Tibial nerve (tissue), 4 donors: ENCODE data around the gene RPS18. TPM values are rescaled to one million over a fixed set of nuclear protein-coding genes. Genes with fewer than 3 reads are reported as not detected.
"Not testable (repeated sequence)": the region's sequence is repeated elsewhere in the genome, so short reads cannot be mapped to it uniquely, and the experiment has no call there.

Experiments used
- DNase-seq, 2 donors: peaks; one replicate each; pipeline ENCODE4 v3.0.0-alpha.2; 2019; ENCODE audit warnings: low spot score in 2 of 2
- H3K27ac ChIP-seq, 4 donors: fragments of 200-600 bp; sonication (generic) in 3 of 4; one replicate each; pipeline ENCODE4 v1.5.1; 2017 to 2019; ENCODE audit warnings: mild to moderate bottlenecking in 1 of 4
- H3K27me3 ChIP-seq, 2 donors: fragments of 200-600 bp; sonication (generic) in 1 of 2; one replicate each; pipeline versions ENCODE4 v1.5.1 to v1.6.0; 2017 to 2019
- H3K36me3 ChIP-seq, 3 donors: fragments of 200-600 bp; sonication (generic); one replicate each; pipeline ENCODE4 v1.5.1; 2018 to 2019
- H3K4me1 ChIP-seq, 4 donors: fragments of 200-600 bp; sonication (generic) in 3 of 4; one replicate each; pipeline ENCODE4 v1.5.1; 2017 to 2019
- H3K4me3 ChIP-seq, 4 donors: fragments of 200-600 bp; sonication (generic) in 3 of 4; one replicate each; pipeline ENCODE4 v1.5.1; 2017 to 2019; ENCODE audit warnings: mild to moderate bottlenecking in 1 of 4, moderate library complexity in 1 of 4
- H3K9me3 ChIP-seq, 4 donors: fragments of 200-600 bp; sonication (generic) in 3 of 4; one replicate each; pipeline ENCODE4 v1.5.1; 2017 to 2019
- CTCF ChIP-seq, 5 experiments: fragments of 200-600 bp in 3 of 5; fragments of 450-650 bp in 2 of 5; sonication (generic) in 3 of 5; IDR thresholded peaks; one replicate each; pipeline ENCODE4 v1.5.1; 2016 to 2019; ENCODE audit warnings: antibody characterized with exemption in 5 of 5, mild to moderate bottlenecking in 3 of 5, moderate library complexity in 2 of 5
- EP300 ChIP-seq, 2 donors: sonication (generic); formaldehyde crosslinking; IDR thresholded peaks; one replicate each; pipeline ENCODE4 v1.6.1; 2017; ENCODE audit warnings: antibody characterized with exemption in 2 of 2, mild to moderate bottlenecking in 1 of 2
- POLR2A ChIP-seq, 2 donors: fragments of 450-650 bp; IDR thresholded peaks; one replicate each; pipeline ENCODE4 v1.6.1; 2017; ENCODE audit warnings: antibody characterized with exemption in 2 of 2, mild to moderate bottlenecking in 2 of 2, moderate library complexity in 2 of 2
- WGBS, 2 donors: methylation state at CpG; one replicate each; pipeline ENCODE4 v1.1.5; 2018; 5-methylcytosine and 5-hydroxymethylcytosine counted together
- total RNA-seq, 4 donors: library from RNA; depleted of rRNA; stranded (reverse); fragments of >200 nt; gene quantifications; one replicate each; pipeline ENCODE4 v1.1.0, GENCODE V29; 2016

The RPS18 gene
- 1,000 to 10,000 TPM; 2,115 to 2,529 (median 2,306) TPM for total RNA-seq

- DNase-seq: peak; percentile 88 to 98
- peak within 1 kb of the TSS; percentile 80 to 94 (median 82) for H3K4me3 ChIP-seq
- 0% methylated on average over 40 to 43 of the region's 48 CpGs for WGBS, 2 donors
- peak; percentile 96 to 97 for TF ChIP-seq POLR2A (IDR thresholded peaks at IDR 0.05)
- peak in 2 of 5 experiments; percentile 17 to 30 for TF ChIP-seq CTCF (IDR thresholded peaks at IDR 0.05)
- TF ChIP-seq EP300 (IDR thresholded peaks at IDR 0.05): peak; percentile 90 to 100
- H3K36me3 ChIP-seq: peaks cover 0 to 70% (median 33%) of the 10 kb centered on the region in 3 donors
- H3K9me3 ChIP-seq: no peaks in the 10 kb centered on the region
- H3K27ac ChIP-seq: peak within 1 kb of the TSS; percentile 82 to 96 (median 90)
- peaks cover 3 to 66% (median 46%) of the 10 kb centered on the region in 4 donors for H3K4me1 ChIP-seq
- no peaks in the 10 kb centered on the region for H3K27me3 ChIP-seq
These were observed at the start of gene RPS18, which contains the start of gene VPS52 for GRCh38 chr6:33271468-33272274. Gene RPS18 (plus strand): TSS chr6:33272075. CDS start chr6:33272120, 45 bp downstream. Gene VPS52 (minus strand): TSS chr6:33271876. CDS start chr6:33271675, 201 bp downstream.

- not testable (repeated sequence) for H3K27ac ChIP-seq, H3K4me3 ChIP-seq, H3K36me3 ChIP-seq, H3K4me1 ChIP-seq, H3K9me3 ChIP-seq, DNase-seq
- peaks cover 0 to 24% of the 10 kb centered on the region in 2 donors for H3K27me3 ChIP-seq
- WGBS, 2 donors: 42 to 47% methylated on average over 14 of the region's 14 CpGs
These were observed 45.3 kb upstream of the RPS18 start for GRCh38 chr6:33226503-33227120.

DNA sequence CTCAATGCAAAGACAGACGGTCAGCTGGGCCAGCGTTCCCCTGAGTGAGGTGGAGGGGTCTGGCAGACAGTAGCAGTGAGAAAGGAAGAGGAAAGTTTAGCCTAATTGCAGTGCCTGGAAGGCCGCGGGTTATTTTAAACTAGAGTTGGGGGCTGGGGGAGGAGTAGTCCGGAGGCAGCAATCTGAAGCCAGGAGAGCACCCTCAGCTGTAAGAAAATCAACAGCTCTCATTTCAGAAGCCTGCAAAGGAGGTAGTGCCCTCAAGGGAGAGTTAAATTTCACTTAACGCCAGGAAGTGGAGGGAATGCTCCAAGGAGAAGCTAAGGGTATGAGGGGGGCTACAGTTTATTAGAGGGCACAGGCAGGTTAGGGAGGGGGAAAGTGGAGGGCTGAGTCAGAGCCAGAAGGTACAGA, 36.6 kb upstream of the RPS18 start:
- H3K9me3 ChIP-seq: no peaks in the 10 kb centered on the region
- WGBS, 2 donors: 16 to 21% methylated on average over 6 of the region's 6 CpGs
- TF ChIP-seq POLR2A (IDR thresholded peaks at IDR 0.05) (no peak), CTCF (IDR thresholded peaks at IDR 0.05) (no peak), EP300 (IDR thresholded peaks at IDR 0.05) (no peak)
- no peaks in the 10 kb centered on the region for H3K36me3 ChIP-seq
- no peak overlapping the region for H3K27ac ChIP-seq
- no peak for DNase-seq
- H3K4me3 ChIP-seq: no peak overlapping the region
- peaks cover 0 to 12% of the 10 kb centered on the region in 2 donors for H3K27me3 ChIP-seq
- H3K4me1 ChIP-seq: no peaks in the 10 kb centered on the region

GRCh38 chr6:33236328-33236727, 35.5 kb upstream of the RPS18 start:
- Histone ChIP-seq H3K9me3 (no peaks in the 10 kb centered on the region), H3K4me1 (no peaks in the 10 kb centered on the region), H3K4me3 (no peak overlapping the region), H3K27me3 (peaks cover 0 to 12% of the 10 kb centered on the region in 2 donors), H3K27ac (no peak overlapping the region), H3K36me3 (no peaks in the 10 kb centered on the region)
- no peak for DNase-seq
- TF ChIP-seq EP300 (IDR thresholded peaks at IDR 0.05) (no peak), CTCF (IDR thresholded peaks at IDR 0.05) (no peak), POLR2A (IDR thresholded peaks at IDR 0.05) (no peak)

DNA sequence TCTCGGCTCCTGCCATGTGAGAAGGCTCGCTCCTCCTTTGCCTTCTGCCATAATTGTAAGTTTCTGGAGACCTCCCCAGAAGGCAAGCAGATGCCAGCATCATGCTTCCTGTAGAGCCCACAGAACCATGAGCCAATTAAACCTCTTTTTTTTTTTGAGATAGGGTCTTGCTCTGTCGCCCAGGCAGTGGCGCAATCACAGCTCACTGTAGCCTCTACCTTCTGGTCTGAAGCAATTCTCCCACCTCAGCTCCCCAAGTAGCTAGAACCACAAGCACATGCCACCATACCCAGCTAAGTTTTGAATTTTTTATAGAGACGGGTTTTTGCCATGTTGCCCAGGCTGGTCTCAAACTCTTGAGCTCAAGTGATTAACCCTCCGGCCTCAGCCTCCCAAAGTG, 35.0 kb upstream of the RPS18 start:
- TF ChIP-seq EP300 (IDR thresholded peaks at IDR 0.05) (no peak), CTCF (IDR thresholded peaks at IDR 0.05) (no peak), POLR2A (IDR thresholded peaks at IDR 0.05) (no peak)
- Histone ChIP-seq H3K4me1 (no peaks in the 10 kb centered on the region), H3K27me3 (peaks cover 0 to 12% of the 10 kb centered on the region in 2 donors), H3K9me3 (no peaks in the 10 kb centered on the region), H3K27ac (no peak overlapping the region), H3K4me3 (no peak overlapping the region), H3K36me3 (no peaks in the 10 kb centered on the region)
- DNase-seq: no peak
- WGBS, 2 donors: 83 to 89% methylated on average over 6 of the region's 6 CpGs
